GM18951 (cell line): Measurements from ENCODE around the gene CLCN2.

Experiments
- POLR2A ChIP-seq: IDR thresholded peaks from 4 replicates; pipeline ENCODE4 v1.6.1; 2011; ENCODE audit warnings: mild to moderate bottlenecking; ENCODE audit not compliant: insufficient read length, insufficient read depth; ENCODE audit errors: extremely low read depth
- in situ Hi-C: fragments of 300-500 bp; cut with MboI; formaldehyde crosslinking; loops from one replicate; pipeline ENCODE4 v1.12.0; 2022; ENCODE audit warnings: low sequenced_read_pairs, mixed read lengths, inconsistent platforms; ENCODE audit not compliant: unreplicated experiment

Gene CLCN2

GRCh38 chr3:184352897-184353545 is 8.4 kb downstream of the CLCN2 start:
- TF ChIP-seq POLR2A = no peak
- in situ Hi-C loops = loop anchor here (25.0 kb wide), 1 partner anchor 184 kb away; no protein-coding TSS in a partner anchor

- in situ Hi-C loops = loop anchor here (25.0 kb wide), 1 partner anchor 185 kb away; no protein-coding TSS in a partner anchor
- TF ChIP-seq POLR2A = no peak
Observed at GRCh38 chr3:184352149-184352785, 9.1 kb downstream of the CLCN2 start.

- no peak for TF ChIP-seq POLR2A
- in situ Hi-C loops = loop anchor here (25.0 kb wide), 1 partner anchor 186 kb away; no protein-coding TSS in a partner anchor
Observed at GRCh38 chr3:184351511-184352148, 9.8 kb downstream of the CLCN2 start.

GRCh38 chr3:184350618-184351017 is 10.8 kb downstream of the CLCN2 start:
- TF ChIP-seq POLR2A = no peak
- in situ Hi-C loops = loop anchor here (25.0 kb wide), 1 partner anchor 187 kb away; no protein-coding TSS in a partner anchor

GRCh38 chr3:184349563-184350470 is 11.6 kb downstream of the CLCN2 start:
- TF ChIP-seq POLR2A = no peak
- in situ Hi-C loops = loop anchor here (25.0 kb wide), 1 partner anchor 187 kb away; no protein-coding TSS in a partner anchor

- TF ChIP-seq POLR2A = no peak
- in situ Hi-C loops = no loop called here
Observed at GRCh38 chr3:184348057-184348382, 13.4 kb downstream of the CLCN2 start.

GRCh38 chr3:184347321-184348056 is 13.9 kb downstream of the CLCN2 start:
- in situ Hi-C loops = no loop called here
- TF ChIP-seq POLR2A = no peak

GRCh38 chr3:184346480-184347190 is 14.8 kb downstream of the CLCN2 start:
- TF ChIP-seq POLR2A = no peak
- in situ Hi-C loops = no loop called here

- TF ChIP-seq POLR2A = no peak
- in situ Hi-C loops = no loop called here
Observed at GRCh38 chr3:184345317-184346144, 15.9 kb downstream of the CLCN2 start.

- no peak for TF ChIP-seq POLR2A
- in situ Hi-C loops = no loop called here
Observed at GRCh38 chr3:184344579-184345316, 16.7 kb downstream of the CLCN2 start.

- in situ Hi-C loops = no loop called here
- TF ChIP-seq POLR2A = no peak
Observed at GRCh38 chr3:184343200-184343876, 18.1 kb downstream of the CLCN2 start.
